Endothelial cell of hepatic sinusoid (primary cell): Measurements from ENCODE around the gene SMAD6.
"Not testable (repeated sequence)": the region's sequence is repeated elsewhere in the genome, so short reads cannot be mapped to it uniquely, and the experiment has no call there.

ENCODE experiments used
- in situ Hi-C: cut with HindIII; loops from 2 replicates; pipeline ENCODE4 v1.10.0; 2017; ENCODE audit warnings: low sequenced_read_pairs

SMAD6 gene

DNA sequence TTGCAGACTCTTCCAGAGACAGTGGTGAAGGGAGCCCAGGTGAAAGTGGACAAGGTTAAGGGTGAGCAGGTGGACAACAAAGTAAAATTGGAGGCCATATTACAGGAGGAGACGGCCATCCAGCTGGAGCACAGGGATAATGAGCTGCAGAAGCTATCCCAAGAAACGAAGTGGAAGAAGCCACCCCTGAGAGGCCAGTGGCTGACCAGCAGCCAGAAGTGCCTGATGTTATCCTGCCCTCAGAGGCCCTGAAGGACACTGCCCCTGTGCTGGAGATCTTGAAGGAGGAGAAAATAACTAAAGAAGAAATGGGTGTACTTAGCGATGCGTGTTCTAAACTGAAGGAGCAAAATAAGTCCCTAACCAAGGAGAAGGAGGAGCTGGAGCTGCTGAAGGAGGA lies 107.6 kb downstream of the SMAD6 start:
- in situ Hi-C loops: no loop called here

GRCh38 chr15:66815318-66815717 lies 113.3 kb downstream of the SMAD6 start:
- in situ Hi-C loops: no loop called here

DNA sequence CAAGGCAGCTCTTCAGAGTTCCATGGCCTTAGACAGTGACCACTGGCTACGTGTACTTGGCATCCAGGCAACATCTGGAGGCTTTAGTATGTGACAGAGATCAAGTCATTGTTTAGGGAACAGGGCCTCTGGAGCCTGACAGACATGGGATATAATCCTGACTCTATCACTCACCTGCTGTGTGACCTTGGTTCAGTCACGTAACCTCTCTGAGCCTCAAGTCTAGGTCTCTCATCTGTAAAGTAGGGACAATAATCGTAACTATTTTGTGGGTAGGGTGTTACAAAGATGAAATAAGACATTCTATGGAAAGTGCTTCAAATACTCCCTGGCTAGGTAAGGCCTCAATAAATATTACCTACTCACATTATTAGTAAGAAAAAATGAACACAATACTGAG lies 114.2 kb downstream of the SMAD6 start:
- in situ Hi-C loops: no loop called here

GRCh38 chr15:66819084-66819483 lies 117.0 kb downstream of the SMAD6 start:
- in situ Hi-C loops: no loop called here

DNA sequence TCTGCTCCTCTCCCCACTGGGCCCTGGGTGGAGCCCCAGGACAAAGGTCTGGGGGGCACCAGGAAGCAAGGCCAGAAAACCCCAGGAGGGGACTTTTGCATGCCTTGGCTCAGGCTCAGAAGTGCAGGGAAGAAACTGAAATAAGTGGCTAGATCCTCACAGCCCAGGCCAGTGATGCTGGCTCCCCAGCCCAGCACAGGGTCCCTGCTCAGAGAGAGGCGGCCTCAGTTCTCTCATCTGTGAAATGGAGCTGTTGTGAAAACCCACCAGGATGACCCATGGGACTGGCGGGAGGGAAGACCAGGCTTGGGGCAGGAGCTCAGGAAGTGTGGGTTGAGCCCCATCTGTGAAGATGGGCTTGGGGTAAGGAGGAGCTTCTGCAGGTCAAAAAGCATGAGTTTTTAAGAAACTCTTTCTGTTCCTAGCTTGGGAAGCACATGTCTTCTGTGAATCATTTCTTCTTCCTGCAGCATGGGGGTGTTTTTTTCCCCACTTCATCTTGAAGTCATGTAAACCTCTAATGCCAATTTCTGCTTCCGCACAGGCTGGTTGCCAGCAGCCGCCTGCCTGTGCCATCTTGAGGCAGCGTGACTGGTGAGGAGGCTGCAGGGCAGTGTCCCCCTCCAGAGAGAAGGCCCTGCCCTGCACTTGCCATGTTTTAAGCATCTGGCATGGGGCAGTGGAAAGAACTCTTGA lies 118.6 kb downstream of the SMAD6 start:
- in situ Hi-C loops: no loop called here

DNA sequence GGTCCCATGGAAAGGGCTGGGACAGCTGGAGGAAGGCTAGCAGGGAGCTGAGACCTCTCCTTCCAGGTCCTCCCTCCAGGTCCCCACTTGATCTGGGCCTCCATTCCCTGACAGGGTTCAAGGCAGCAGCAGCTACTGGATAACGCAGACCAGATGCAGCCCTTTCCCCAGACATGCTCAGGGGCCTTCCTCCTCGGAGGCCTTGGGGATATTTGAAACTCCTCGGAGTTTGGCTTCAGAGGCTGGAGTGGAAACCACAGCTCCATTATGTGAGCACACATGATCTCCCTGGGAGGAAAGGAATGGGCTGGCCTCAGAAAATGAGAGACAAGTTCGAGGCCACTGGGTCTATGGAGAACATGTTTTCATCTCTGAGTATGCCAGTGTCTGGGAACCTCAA lies 119.3 kb downstream of the SMAD6 start:
- in situ Hi-C loops: no loop called here

DNA sequence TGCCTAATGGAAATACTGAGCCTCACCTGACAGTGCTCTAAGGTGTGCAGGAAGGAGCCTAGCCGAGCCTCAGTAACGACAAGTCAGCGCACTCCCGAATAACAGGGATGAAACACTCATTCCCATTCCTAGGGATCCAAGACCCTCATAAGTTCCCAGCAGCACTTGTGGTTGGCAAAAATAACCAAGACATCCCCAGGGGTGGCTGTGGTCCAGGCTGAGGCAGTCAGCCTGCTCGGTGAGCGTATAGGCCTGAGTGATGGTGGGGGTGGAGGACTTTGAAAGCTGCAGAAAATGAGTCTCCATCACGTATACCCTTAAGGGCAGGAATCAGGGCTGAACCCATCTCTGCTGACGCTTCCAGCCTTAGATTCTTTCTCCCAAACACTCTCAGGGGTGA lies 120.1 kb downstream of the SMAD6 start:
- in situ Hi-C loops: no loop called here

- in situ Hi-C loops: no loop called here
Observed at GRCh38 chr15:66822576-66822975, 120.5 kb downstream of the SMAD6 start.

DNA sequence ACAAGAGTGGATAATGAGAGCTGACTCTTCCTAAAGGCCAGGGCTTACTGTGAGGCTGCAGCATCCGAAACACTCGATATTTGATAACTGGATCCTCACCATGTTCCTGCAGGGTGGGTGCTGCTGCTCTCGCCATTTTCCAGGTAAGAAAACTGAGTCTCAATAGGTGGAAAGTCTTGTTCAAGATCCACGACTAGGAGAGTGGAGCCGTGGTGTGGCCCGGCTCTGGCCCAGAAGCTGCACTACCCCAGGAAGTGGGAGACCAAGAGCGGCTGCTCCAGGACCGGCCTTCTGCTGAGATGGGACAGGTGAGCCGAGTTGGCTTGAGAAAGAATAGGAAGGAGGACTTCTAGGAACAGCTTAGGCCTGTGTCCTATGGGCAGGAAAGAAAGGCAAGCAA lies 121.6 kb downstream of the SMAD6 start:
- in situ Hi-C loops: no loop called here

- in situ Hi-C loops: no loop called here
Observed at GRCh38 chr15:66824424-66824823, 122.4 kb downstream of the SMAD6 start.

- in situ Hi-C loops: no loop called here
Observed at GRCh38 chr15:66825139-66825538, 123.1 kb downstream of the SMAD6 start.

- in situ Hi-C loops: no loop called here
Observed at GRCh38 chr15:66825731-66826130, 123.7 kb downstream of the SMAD6 start.

- in situ Hi-C loops: no loop called here
Observed at GRCh38 chr15:66826507-66826906, 124.5 kb downstream of the SMAD6 start.

- in situ Hi-C loops: no loop called here
Observed at GRCh38 chr15:66827039-66827697, 125.1 kb downstream of the SMAD6 start.

DNA sequence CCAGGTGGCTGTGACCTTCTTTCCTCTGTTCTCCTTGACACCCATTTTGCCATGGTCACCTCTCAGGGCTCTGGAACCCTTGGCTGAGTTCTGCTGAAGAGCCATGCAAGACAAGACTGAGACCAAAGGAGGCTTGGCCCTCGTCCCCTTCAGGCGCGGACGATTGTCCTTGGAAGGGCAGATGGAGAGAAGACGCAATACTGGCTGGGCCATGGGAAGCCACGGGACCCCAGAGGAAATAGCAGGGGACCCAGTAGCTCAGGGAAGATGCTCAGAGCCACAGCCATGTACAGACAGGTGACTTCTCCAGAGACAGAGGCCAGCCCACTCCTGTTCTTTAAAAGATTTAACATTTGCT lies 125.6 kb downstream of the SMAD6 start:
- in situ Hi-C loops: no loop called here

- in situ Hi-C loops: not testable (repeated sequence)
Observed at GRCh38 chr15:66828817-66829541, 126.9 kb downstream of the SMAD6 start.

- in situ Hi-C loops: no loop called here
Observed at GRCh38 chr15:66829551-66830121, 127.6 kb downstream of the SMAD6 start.

DNA sequence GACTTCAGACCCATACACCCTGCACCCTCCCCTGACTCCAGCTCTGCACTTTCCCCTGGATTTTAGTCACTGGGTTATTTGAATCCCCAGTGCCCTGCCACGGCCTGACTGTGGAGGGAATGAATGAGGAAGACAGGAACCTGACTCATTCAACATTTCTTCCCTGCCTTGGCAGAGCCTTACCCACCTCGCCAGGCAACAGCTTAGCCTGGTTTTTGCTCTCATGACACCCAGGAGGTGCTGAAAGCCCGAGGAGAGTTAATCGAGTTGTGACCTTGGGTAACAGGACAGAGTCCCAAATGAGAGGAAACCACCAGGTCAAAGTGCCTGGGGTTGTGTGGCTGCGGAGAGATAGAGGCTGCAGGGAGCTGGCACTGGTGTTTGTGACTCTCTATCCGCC lies 128.3 kb downstream of the SMAD6 start:
- in situ Hi-C loops: no loop called here

DNA sequence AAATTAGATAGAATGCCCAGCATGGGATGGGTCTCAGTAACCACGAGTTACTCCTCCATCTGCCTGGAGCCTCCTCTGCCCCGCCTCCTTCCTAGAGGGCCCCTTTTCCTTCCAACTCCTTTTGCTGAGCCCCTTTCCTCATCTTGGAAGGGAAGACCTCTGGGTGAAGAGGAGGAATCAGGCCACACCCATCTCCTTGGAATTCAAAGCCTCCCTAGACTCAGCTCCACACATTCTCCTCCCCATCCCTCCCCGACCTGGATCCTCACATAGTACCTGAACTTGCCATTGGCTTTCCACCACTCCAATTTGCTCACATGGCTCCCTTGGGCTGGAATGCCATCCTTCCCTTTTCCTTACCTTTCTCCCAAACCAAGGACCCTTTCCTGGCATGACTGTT lies 128.8 kb downstream of the SMAD6 start:
- in situ Hi-C loops: no loop called here

GRCh38 chr15:66831289-66831688 lies 129.3 kb downstream of the SMAD6 start:
- in situ Hi-C loops: no loop called here

- in situ Hi-C loops: no loop called here
Observed at GRCh38 chr15:66831801-66832390, 129.9 kb downstream of the SMAD6 start.
